COLO829 (cell line): ENCODE measurements around the gene YWHAB.

Experiments used
- DNase-seq: peaks from one replicate; pipeline ENCODE4 v3.0.0; 2012; ENCODE audit warnings: low spot score

Gene YWHAB

GRCh38 chr20:44914924-44915323 is 29.4 kb downstream of the YWHAB start:
- no peak for DNase-seq

GRCh38 chr20:44916586-44916985 is 31.1 kb downstream of the YWHAB start:
- DNase-seq, result no peak

- no peak for DNase-seq
Measured at GRCh38 chr20:44917399-44917798, 31.9 kb downstream of the YWHAB start.

- DNase-seq, result no peak
Measured at GRCh38 chr20:44918342-44918741, 32.8 kb downstream of the YWHAB start.

DNA sequence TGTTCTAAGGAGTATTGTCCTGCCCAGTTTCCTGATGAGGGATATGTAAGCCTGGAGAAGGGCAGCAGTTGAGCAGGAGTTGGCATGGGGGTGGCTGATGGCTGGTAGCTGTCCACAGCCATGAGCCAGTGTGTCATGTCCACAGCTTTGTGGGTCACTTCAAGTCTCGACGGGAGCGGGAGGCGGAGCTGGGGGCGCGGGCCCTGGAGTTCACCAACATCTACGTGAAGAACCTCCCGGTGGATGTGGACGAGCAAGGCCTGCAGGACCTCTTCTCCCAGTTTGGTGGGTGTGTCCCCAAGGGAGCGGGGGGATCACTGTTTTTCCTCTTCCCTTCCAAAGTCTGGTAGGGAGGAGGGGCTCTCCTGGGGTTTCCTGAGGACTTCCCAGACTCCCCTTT is 33.3 kb downstream of the YWHAB start:
- no peak for DNase-seq

GRCh38 chr20:44921447-44921846 is 35.9 kb downstream of the YWHAB start:
- no peak for DNase-seq

DNA sequence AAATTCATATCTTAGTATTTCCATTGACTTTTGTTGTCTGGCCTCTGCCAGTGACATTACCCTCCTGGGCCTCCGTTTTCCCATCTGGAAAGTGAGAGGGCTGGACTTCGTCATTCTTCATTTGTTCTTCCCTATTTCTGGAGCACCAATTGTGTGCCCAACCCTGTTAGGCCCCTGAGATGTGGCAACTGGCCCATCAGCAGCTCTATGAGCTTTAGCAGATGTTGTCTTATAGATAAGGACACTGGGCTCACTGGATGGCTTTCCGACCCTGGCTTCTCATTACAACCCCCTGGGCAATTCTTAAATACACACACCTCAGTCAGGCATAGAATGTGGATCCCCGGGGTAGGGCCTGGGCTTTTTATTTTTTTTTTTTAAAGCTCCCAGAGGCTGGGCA is 39.0 kb downstream of the YWHAB start:
- no peak for DNase-seq

GRCh38 chr20:44928595-44928994 is 43.1 kb downstream of the YWHAB start:
- DNase-seq, result no peak

- DNase-seq, result no peak
Measured at GRCh38 chr20:44930517-44931168, 45.1 kb downstream of the YWHAB start.

GRCh38 chr20:44931911-44932310 is 46.4 kb downstream of the YWHAB start:
- DNase-seq, result no peak

- DNase-seq, result no peak
Measured at GRCh38 chr20:44932916-44933315, 47.4 kb downstream of the YWHAB start.

DNA sequence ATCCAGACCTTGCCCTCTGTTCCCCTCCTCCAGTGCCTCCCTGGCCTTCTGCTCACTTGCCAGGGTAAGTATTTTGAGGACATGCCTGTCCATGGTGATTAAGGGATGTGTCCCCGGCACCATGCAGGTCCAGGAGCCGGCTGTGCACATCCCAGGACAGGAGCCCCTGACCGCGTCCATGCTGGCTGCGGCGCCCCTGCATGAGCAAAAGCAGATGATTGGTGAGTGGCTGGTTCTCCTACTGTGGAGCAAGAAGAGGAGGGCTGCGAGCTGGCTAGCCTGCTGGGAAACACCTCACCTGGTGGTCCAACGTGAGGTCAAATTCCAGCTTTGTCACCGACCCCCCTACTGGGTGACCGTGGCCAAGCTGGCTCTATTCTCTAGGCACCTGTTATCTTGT is 51.0 kb downstream of the YWHAB start:
- no peak for DNase-seq

GRCh38 chr20:44938637-44939036 is 53.1 kb downstream of the YWHAB start:
- no peak for DNase-seq

- no peak for DNase-seq
Measured at GRCh38 chr20:44941120-44941691, 55.7 kb downstream of the YWHAB start.

- no peak for DNase-seq
Measured at GRCh38 chr20:44942264-44942973, 56.9 kb downstream of the YWHAB start.

GRCh38 chr20:44943828-44944227 is 58.3 kb downstream of the YWHAB start:
- no peak for DNase-seq

DNA sequence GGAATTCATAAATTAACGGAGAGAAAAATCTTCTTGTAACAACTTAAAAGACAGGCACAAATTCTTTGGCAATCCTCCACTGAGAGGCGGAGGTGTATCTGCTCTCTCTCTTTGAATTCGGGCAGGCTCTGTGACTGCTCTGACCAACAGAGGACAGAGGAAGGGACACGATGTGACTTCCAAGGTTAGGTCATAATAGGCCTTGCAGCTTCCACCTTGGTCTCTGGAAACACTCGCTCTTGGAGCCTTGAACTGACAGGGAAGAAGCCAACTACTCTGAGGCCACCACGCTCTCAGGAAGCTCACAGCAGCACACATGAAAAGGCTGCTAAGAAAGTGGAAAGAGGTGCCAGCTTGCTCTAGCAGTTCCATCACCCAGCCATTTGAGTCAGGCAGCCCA is 59.8 kb downstream of the YWHAB start:
- DNase-seq, result no peak

- no peak for DNase-seq
Measured at GRCh38 chr20:44946271-44946852, 60.9 kb downstream of the YWHAB start.

DNA sequence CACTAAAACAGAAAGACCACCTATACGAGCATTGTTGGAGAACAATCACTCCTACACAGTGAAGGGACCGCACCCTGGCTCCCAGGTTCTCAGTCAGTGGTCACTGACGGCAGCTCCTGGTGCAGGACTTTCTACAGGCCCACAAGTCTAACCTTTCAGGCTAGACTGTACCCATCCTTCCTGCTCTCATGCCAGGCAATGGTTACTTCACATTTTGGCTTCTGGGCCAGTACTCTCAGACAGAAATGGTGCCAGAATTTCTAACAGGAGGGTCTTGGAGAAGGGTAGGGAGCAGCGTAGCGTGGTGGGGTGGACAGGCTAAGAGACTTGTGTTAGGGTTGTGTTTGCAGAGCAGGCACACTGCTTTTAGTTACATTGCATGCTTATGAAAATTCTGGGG is 62.6 kb downstream of the YWHAB start:
- DNase-seq, result no peak

- no peak for DNase-seq
Measured at GRCh38 chr20:44948513-44948912, 63.0 kb downstream of the YWHAB start.

DNA sequence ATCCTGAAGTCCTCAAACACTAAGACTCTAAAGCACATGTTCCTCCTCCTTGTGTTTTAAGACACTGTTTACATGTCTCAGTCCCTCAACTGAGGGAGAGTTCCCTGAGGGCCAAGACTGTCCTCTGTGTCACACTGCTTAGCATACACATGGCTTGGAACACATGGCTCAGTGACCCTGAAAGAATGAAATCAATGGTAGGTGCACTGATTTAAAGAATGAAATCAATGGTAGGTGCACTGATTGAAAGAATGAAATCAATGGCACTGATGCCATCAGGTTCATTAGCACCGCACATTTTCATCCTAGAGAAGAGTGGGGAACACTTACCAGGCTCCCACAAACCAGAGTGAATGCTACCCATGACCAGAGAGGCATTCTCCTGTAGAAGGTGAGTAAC is 64.9 kb downstream of the YWHAB start:
- DNase-seq, result no peak

DNA sequence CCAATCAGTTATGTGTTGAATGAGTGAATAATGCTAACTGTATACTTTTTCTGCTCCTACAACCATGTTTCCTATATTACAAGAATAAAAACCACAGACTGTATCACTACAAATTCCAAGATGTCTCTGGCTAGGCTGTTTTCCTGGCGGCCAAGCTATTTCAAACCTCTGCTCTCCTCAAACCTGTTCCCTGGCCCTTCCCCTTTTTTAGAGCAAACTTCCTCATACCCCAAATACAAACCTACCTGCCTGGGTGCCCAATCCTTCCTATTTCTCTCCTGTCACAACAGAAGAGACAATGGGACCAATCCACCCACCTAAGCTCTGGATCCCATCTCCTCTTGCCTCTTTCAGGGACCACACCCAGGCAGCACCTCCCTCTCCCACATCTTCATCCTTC is 67.2 kb downstream of the YWHAB start:
- no peak for DNase-seq

- no peak for DNase-seq
Measured at GRCh38 chr20:44954211-44954610, 68.7 kb downstream of the YWHAB start.
